Activated T-cell treated with anti-CD3 and anti-CD28 coated beads, Interleukin-2, amount 50 U/mL, for 72 hours (primary cell): Measurements from ENCODE around the gene SDC4. TPM values are rescaled to one million over a fixed set of nuclear protein-coding genes. Genes with fewer than 3 reads are reported as not detected.
"Not testable (repeated sequence)": the region's sequence is repeated elsewhere in the genome, so short reads cannot be mapped to it uniquely, and the experiment has no call there.

Experiments
- ATAC-seq, 2 donors: fragments of 150-1000 bp; cut with Tn5 transposase; replicated peaks in 1 of 2; 2 replicates each; pipeline ENCODE4 v1.10.0; 2021; ENCODE audit warnings: moderate library complexity in 2 of 2, mild to moderate bottlenecking in 1 of 2
- DNase-seq, 2 donors: peaks; one replicate each; pipeline ENCODE4 v3.0.0; 2021 to 2022; ENCODE audit warnings: mixed read lengths in 1 of 2
- H3K27ac Mint-ChIP-seq: one replicate; pipeline ENCODE4 v1.8.0; 2022; ENCODE audit warnings: mild to moderate bottlenecking, moderate library complexity, mixed read lengths
- H3K27me3 Mint-ChIP-seq: one replicate; pipeline ENCODE4 v1.8.0; 2022; ENCODE audit warnings: low read depth, mixed read lengths
- H3K36me3 Mint-ChIP-seq, 2 donors: one replicate each; pipeline ENCODE4 v1.8.0; 2022; ENCODE audit warnings: mixed read lengths in 2 of 2, mild to moderate bottlenecking in 1 of 2; ENCODE audit not compliant: insufficient read depth in 2 of 2
- H3K4me1 Mint-ChIP-seq: one replicate; pipeline ENCODE4 v1.8.0; 2022; ENCODE audit warnings: low read depth, mixed read lengths
- H3K4me3 Mint-ChIP-seq, 2 donors: one replicate each; pipeline ENCODE4 v1.8.0; 2022; ENCODE audit warnings: mild to moderate bottlenecking in 2 of 2, mixed read lengths in 2 of 2, moderate library complexity in 2 of 2
- H3K9me3 Mint-ChIP-seq, 2 donors: one replicate each; pipeline ENCODE4 v1.8.0; 2022; ENCODE audit warnings: mixed read lengths in 2 of 2
- total RNA-seq, 2 donors: library from RNA; stranded (reverse); gene quantifications; one replicate each; pipeline ENCODE4 v1.2.3, GENCODE V29; 2022

The SDC4 gene
- total RNA-seq, 2 donors from 2014 or later = 37.7 to 51.1 TPM

DNA sequence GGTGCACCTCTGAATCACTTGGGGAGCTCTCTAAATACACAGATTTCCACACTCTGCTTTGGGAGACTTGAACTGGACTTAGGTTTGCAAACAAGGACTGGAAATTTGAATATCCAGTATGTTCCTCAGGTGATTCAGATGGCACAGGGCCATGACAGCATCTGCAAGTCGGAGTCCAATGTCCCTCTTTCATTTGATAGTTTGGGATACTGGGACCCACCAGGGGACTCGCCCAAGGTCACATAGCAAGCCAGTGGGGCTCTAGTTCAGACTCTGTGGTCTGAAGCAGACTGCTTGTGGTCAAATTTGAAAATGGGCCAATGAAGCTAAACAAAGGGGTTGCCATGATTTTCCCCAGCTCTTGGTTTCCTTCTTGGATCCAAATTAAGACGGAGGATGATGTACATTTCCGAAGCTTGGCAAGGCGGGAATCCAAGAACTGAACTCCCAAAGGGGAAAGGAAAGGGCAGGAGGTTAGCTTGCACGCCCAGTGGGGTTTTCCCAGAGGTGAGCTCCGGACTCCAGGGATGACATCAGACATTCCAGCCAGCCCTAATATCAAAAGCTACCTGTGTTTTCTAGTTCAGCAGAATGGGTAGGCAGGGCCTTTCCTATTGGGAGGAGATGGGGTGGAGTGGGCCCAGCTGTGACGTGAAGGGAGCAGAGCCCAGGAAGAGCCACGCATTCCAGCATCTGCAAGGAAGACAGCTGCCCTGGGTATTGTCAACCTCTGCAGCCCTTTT, 11.4 kb upstream of the SDC4 start:
- Mint-ChIP-seq H3K36me3 (no peaks in the 10 kb centered on the region), H3K4me3 (no peak overlapping the region), H3K27ac (no peak overlapping the region), H3K27me3 (no peaks in the 10 kb centered on the region), H3K9me3 (no peaks in the 10 kb centered on the region), H3K4me1 (peaks cover 64% of the 10 kb centered on the region)
- DNase-seq = no peak
- ATAC-seq = no peak

DNA sequence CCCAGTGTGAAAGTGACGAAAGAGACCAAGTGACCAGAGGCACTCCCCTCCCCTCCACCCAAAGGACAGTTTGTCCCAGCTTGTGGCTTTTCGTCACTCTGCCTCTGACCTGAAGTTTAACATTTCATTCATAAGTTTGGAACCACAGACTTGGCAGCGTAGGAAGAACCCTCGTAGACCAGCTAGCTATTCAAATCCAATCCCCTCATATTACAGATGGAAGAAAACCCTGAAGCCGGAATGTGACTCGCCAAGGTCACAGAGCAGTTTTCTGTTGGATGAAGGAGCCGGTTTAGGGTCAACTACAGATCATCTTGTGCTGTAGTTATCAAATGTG, 10.8 kb upstream of the SDC4 start:
- H3K36me3 Mint-ChIP-seq = no peaks in the 10 kb centered on the region
- no peak overlapping the region for H3K27ac Mint-ChIP-seq
- H3K27me3 Mint-ChIP-seq = no peaks in the 10 kb centered on the region
- H3K4me1 Mint-ChIP-seq = peaks cover 66% of the 10 kb centered on the region
- no peaks in the 10 kb centered on the region for H3K9me3 Mint-ChIP-seq
- no peak overlapping the region for H3K4me3 Mint-ChIP-seq
- ATAC-seq (no peak), DNase-seq (no peak)

DNA sequence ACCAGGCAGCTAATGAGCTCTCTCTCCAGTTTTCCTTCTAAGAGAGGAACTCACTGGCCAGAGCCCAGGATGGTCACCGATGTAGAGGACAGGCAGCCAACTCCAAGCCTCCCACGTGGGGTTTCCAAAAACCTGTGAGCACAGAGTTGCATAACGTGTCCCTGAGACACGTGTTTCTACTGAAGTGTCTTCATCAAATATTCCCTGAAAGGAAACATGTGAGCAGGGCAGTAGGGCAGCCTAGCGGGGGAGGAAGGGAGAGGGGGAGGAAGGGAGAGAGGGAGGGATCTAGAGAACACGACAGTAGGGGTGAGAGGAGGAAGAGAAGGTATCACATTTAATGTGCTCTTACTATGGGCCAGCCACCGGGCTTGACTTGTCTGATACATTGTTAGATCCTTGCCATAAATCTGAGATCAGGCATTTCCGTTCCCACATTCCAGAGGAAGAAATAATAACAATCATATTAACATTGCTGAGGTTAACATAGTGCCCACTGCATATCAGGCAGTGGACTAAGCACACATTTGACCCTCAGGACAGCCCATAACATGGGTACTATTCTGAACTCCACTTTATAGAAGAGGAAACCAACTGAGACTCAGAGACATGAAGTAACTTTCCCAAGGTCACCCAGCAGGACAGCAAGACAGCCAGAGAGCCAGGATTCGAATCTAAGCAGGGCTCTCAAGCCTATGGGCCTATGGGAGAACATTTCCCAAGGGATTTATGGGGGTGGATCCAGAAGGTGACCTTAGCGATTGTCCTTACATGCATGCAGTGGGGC, 10.3 kb upstream of the SDC4 start:
- peaks cover 66% of the 10 kb centered on the region for H3K4me1 Mint-ChIP-seq
- no peaks in the 10 kb centered on the region for H3K36me3 Mint-ChIP-seq
- no peak overlapping the region for H3K4me3 Mint-ChIP-seq
- H3K27ac Mint-ChIP-seq = no peak overlapping the region
- no peaks in the 10 kb centered on the region for H3K9me3 Mint-ChIP-seq
- no peaks in the 10 kb centered on the region for H3K27me3 Mint-ChIP-seq
- ATAC-seq = no peak
- DNase-seq = no peak

DNA sequence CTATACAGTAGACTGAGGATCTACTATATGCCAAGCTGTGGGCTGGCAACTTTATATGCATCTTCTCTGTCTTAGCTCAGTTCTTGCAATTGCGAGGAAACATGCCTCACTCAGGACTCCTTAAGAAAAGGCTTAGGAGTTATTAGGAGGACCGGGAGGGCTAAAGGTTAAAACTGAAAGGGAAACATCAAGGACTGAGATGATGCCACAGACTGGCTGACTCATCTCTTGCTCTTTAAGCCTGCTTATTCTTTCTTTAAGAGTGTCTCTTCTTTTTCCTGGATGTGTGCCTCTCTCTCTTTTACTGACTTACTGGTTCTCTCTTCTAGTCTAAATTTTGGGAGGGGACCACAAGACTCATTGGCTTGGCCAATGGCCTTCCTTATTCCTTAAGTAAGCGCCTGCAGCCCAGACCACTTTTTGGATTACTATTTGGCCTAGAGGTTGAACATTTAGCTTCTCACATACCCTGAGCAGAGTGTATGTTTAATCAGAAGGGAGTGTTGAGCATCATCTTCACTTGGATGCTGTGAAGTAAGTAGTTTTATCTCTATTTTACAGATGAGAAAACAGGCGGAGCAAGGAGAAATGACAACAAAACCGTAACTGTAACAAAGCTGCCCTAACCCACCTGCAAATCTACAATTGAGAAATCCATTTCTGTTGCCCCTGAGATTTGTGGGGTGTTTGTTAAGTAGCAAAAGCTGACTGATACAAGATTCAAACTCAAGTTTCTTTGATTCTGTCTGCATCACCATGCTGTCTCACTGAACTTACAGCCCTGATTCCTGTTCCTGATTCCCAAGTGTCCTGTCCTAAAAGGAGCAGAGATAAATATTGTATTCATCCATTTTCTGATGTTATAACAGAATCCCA, 7.2 kb upstream of the SDC4 start:
- H3K4me1 Mint-ChIP-seq = peaks cover 62% of the 10 kb centered on the region
- H3K9me3 Mint-ChIP-seq = no peaks in the 10 kb centered on the region
- H3K4me3 Mint-ChIP-seq = peak overlapping the region; percentile 72 to 93
- peak overlapping the region; percentile 91 for H3K27ac Mint-ChIP-seq
- no peaks in the 10 kb centered on the region for H3K27me3 Mint-ChIP-seq
- peak; percentile 22 to 38 for DNase-seq
- no peaks in the 10 kb centered on the region for H3K36me3 Mint-ChIP-seq
- ATAC-seq = peak; percentile 80 to 87

DNA sequence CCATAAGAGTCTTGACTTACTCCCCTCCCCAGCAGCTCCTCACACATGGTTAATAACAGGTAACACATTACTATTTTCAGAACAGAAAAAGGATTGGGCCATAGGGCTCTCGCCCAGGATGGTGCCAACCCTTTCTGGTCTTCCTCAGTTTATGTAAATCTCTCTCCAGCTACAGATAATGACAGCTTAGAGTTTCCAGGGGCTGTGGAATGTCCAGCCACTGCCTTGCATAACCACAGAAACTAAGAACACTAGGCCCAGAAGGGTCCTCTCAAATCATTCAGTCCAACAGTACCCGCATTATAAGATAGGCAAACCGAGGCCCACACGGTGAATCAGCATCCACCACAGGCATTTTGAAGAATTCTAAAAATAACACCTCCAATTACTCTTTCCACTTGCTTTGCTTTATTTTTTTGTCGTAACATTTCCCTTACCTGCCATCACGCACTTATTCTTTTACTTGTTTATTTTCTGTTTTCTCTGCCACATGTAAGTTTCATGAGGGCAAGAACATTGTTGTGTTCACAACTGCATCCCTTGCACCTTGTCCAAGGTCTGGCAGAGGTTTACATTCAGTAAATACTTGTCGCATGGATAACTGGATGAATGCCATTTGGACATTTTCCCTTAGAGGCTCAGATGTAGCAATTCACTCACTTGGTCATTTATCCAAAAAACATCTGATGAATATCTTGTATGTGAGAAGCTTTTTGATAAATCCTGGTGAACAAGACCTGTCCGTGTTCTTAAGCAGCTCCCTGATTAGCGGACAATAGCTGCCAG, 6.4 kb upstream of the SDC4 start:
- H3K4me3 Mint-ChIP-seq = peak overlapping the region; percentile 72 to 93
- peak in 1 of 2 donors; percentile 31 for DNase-seq
- H3K27me3 Mint-ChIP-seq = no peaks in the 10 kb centered on the region
- no peaks in the 10 kb centered on the region for H3K36me3 Mint-ChIP-seq
- ATAC-seq = peak; percentile 66 to 77
- no peaks in the 10 kb centered on the region for H3K9me3 Mint-ChIP-seq
- H3K4me1 Mint-ChIP-seq = peaks cover 62% of the 10 kb centered on the region
- H3K27ac Mint-ChIP-seq = peak overlapping the region; percentile 91

DNA sequence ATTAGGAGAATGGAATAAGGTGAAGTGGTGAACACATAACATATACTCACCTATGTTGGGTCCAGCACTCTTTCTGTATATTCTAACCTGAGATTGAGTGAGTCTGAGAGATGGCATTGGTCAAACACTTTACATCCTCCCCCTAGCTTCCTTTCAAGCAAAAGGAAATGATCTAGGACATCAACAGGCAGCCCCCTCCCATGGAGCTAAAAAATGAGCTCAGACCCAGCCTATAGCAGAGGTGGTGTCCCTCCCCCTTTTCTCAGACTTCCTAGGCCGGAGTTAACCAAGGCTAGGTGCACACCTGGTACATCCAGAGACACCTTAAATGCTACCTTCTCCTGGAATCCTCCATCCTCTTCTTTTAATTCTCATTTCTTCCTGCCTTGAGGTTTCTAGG, 5.5 kb upstream of the SDC4 start:
- peaks cover 57% of the 10 kb centered on the region for H3K4me1 Mint-ChIP-seq
- H3K9me3 Mint-ChIP-seq = no peaks in the 10 kb centered on the region
- H3K36me3 Mint-ChIP-seq = no peaks in the 10 kb centered on the region
- peak overlapping the region; percentile 72 to 93 for H3K4me3 Mint-ChIP-seq
- peak overlapping the region; percentile 91 for H3K27ac Mint-ChIP-seq
- no peaks in the 10 kb centered on the region for H3K27me3 Mint-ChIP-seq
- ATAC-seq = no peak
- DNase-seq = no peak

DNA sequence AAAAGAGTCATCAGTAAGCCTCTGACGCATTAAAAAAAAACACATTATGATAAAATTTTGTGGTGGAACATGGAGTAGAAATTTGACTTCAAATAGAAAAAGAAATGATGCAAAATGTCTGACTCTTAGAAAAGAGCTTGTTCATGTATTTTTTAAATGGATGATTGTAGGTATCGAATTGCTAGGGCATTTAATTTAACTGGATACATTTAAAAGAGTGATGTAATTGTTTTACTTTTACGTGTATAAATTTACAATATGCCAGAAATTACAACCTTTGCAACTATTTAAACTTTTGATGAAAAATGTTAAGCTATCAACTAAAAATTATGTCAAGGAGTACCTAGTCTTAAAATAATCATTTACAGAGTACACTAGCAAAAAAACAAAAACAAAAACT, 4.5 kb upstream of the SDC4 start:
- Mint-ChIP-seq H3K4me1 (peaks cover 50% of the 10 kb centered on the region), H3K36me3 (no peaks in the 10 kb centered on the region), H3K4me3 (no peak overlapping the region), H3K27me3 (no peaks in the 10 kb centered on the region), H3K9me3 (no peaks in the 10 kb centered on the region), H3K27ac (no peak overlapping the region)
- no peak for ATAC-seq
- DNase-seq = no peak

DNA sequence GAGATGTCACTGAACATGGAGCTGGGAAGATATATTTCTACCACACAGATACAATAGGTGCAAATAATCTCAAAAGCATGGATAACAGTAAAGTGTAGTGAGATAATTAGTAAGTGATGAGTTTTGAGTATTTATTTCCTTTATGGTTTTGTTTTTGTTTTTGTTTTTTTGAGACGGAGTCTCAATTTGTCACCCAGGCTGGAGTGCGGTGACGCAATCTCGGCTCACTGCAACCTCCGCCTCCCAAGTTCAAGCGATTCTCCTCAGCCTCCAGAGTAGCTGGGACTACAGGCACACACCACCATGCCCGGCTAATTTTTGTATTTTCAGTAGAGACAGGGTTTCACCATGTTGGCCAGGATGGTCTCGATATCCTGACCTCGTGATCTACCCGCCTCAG, 2.6 kb upstream of the SDC4 start:
- not testable (repeated sequence) for H3K27ac Mint-ChIP-seq, ATAC-seq, H3K27me3 Mint-ChIP-seq, H3K4me3 Mint-ChIP-seq, H3K36me3 Mint-ChIP-seq, H3K9me3 Mint-ChIP-seq, DNase-seq
- H3K4me1 Mint-ChIP-seq = peaks cover 52% of the 10 kb centered on the region

DNA sequence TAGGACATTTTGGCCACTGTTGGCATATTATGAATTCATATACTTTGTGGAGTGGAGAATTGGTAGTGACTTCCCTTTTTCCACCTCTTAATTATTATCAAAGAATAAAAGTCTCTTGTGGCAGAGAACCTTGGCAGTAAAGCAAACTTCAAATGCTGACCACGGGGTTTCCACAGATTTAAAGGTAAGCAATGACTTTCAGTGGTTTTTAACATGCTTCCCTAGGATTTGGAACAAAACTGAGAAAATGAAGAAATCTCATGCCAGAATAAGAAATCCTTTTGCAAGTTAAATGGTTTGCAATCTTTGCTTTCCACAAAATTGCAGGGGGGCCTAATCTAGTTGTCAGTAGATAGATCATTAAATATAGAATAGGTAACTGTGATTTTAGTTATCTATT, 2.0 kb upstream of the SDC4 start:
- H3K27me3 Mint-ChIP-seq = no peaks in the 10 kb centered on the region
- peaks cover 4 to 6% of the 10 kb centered on the region in 2 donors for H3K36me3 Mint-ChIP-seq
- H3K4me3 Mint-ChIP-seq = no peak overlapping the region
- no peaks in the 10 kb centered on the region for H3K9me3 Mint-ChIP-seq
- peaks cover 52% of the 10 kb centered on the region for H3K4me1 Mint-ChIP-seq
- ATAC-seq = no peak
- DNase-seq = no peak
- H3K27ac Mint-ChIP-seq = no peak overlapping the region

DNA sequence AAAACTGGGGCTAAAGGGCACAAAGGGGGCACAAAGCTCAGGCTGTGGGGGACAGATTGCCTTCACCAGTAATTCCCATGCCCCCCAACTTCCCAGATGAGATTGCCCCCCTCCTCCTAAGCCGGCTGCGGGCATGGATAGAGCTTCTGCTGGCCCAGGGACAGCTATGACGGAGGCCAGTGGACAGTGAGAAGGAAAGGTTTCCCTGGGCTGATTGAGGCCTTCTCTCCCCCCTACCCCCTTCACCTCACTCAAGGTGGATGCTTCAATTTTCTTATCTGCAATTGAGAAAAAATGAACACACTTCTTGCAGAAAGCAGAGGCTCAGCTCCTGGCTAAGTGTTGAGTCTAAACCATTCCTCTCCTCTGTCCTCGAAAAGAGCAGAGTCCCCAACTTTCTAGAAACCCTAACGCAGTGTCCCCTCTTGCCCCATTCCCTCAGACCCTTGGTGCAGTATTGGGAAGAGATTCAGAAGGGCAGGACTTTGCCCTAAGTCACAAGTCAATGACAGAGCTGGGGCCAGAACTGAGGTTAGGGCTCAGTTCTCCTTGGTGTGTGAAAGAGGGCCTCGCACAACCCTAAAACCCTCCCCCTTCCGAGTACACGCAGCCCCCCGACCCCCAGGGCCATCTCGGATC, 808 bp downstream of the SDC4 start:
- Mint-ChIP-seq H3K4me1 (peaks cover 47% of the 10 kb centered on the region), H3K27me3 (no peaks in the 10 kb centered on the region), H3K4me3 (peak overlapping the region; percentile 90), H3K36me3 (peaks cover 4 to 6% of the 10 kb centered on the region in 2 donors), H3K9me3 (no peaks in the 10 kb centered on the region), H3K27ac (peak overlapping the region; percentile 50)
- ATAC-seq = no peak
- no peak for DNase-seq

DNA sequence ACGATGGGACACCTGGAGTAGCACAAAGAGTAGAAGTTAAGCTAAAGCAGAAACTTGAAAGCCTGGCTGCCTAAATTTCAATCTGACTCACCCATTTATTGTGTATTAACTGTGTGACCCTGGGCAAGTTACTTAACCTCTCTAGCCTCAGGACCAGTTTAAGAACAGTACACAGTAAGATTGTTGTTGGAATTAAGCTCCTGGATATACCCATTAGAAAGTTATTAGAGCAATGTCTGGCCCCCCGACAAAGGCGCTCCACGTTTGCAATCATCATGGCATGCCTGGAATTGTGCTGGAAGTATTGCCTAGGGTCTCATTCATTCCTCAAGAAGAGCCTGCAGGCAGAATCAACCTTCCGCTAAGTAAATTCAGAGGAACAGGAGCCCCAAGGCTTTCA, 1.4 kb downstream of the SDC4 start:
- DNase-seq (no peak), ATAC-seq (no peak)
- peaks cover 47% of the 10 kb centered on the region for H3K4me1 Mint-ChIP-seq
- peak overlapping the region; percentile 90 for H3K4me3 Mint-ChIP-seq
- peaks cover 4 to 6% of the 10 kb centered on the region in 2 donors for H3K36me3 Mint-ChIP-seq
- H3K27me3 Mint-ChIP-seq = no peaks in the 10 kb centered on the region
- H3K9me3 Mint-ChIP-seq = no peaks in the 10 kb centered on the region
- peak overlapping the region; percentile 82 for H3K27ac Mint-ChIP-seq

DNA sequence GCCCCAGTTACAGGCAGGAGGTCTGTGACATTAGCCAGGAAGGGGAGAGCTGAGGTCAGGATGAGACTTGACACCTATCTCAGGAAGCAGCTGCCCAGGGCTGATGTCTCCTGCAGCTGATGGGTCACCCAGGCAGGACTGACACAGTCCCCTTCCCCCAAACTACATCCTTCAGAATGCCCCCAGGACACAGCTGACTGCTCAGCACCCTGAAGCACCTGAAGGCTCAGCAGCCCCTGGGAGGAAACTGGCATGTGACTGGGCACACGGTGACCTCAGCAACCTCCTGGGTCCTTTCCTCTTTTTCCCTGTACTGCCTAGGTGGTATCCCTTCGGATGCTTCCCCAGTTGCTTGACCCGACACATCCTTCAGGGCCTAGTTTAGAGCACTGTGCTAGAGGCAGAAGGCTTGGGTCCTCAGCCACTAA, 1.9 kb downstream of the SDC4 start:
- Mint-ChIP-seq H3K4me1 (peaks cover 47% of the 10 kb centered on the region), H3K27ac (peak overlapping the region; percentile 82)
- no peak for DNase-seq

More for the DNA sequence above, 1.9 kb downstream of the SDC4 start:
- Mint-ChIP-seq H3K4me3 (peak overlapping the region; percentile 90), H3K36me3 (peaks cover 4 to 6% of the 10 kb centered on the region in 2 donors), H3K27me3 (no peaks in the 10 kb centered on the region), H3K9me3 (no peaks in the 10 kb centered on the region)
- no peak for ATAC-seq
